Thyroid gland (tissue), 4 donors: ENCODE measurements around the gene PRKAB1. TPM values are rescaled to one million over a fixed set of nuclear protein-coding genes. Genes with fewer than 3 reads are reported as not detected.

Experiments used
- DNase-seq, 2 donors: peaks; one replicate each; pipeline ENCODE4 v3.0.0-alpha.2; 2019
- H3K27ac ChIP-seq, 3 donors: fragments of 200-600 bp; sonication (generic); 1 replicate in 2 of 3; 2 replicates in 1 of 3; pipeline ENCODE4 v1.5.1; 2016 to 2019; ENCODE audit warnings: mild to moderate bottlenecking in 1 of 3, moderate library complexity in 1 of 3
- H3K27me3 ChIP-seq: fragments of 200-600 bp; sonication (generic); one replicate; pipeline ENCODE4 v1.5.1; 2019
- H3K36me3 ChIP-seq, 2 donors: fragments of 200-600 bp; sonication (generic); one replicate each; pipeline ENCODE4 v1.5.1; 2016 to 2019
- H3K4me1 ChIP-seq, 2 donors: fragments of 200-600 bp; sonication (generic); one replicate each; pipeline ENCODE4 v1.5.1; 2017 to 2019
- H3K4me3 ChIP-seq, 3 donors: fragments of 200-600 bp; sonication (generic); replicated peaks in 1 of 3; 1 replicate in 2 of 3; 2 replicates in 1 of 3; pipeline ENCODE4 v1.5.1; 2016; ENCODE audit warnings: mild to moderate bottlenecking in 1 of 3
- H3K9me3 ChIP-seq: fragments of 200-600 bp; sonication (generic); one replicate; pipeline ENCODE4 v1.5.1; 2017
- CTCF ChIP-seq, 6 experiments: fragments of 200-600 bp in 3 of 6; fragments of 450-650 bp in 3 of 6; sonication (generic) in 3 of 6; IDR thresholded peaks; one replicate each; pipeline ENCODE4 v1.5.1; 2016 to 2019; ENCODE audit warnings: antibody characterized with exemption in 6 of 6, mild to moderate bottlenecking in 2 of 6, inconsistent platforms in 1 of 6, moderate library complexity in 1 of 6
- POLR2A ChIP-seq, 2 donors: fragments of 450-650 bp; IDR thresholded peaks; one replicate each; pipeline ENCODE4 v1.6.1; 2017; ENCODE audit warnings: antibody characterized with exemption in 2 of 2, mild to moderate bottlenecking in 2 of 2, moderate library complexity in 1 of 2
- WGBS, 2 donors: methylation state at CpG; one replicate each; pipeline ENCODE4 v1.1.5; 2017; 5-methylcytosine and 5-hydroxymethylcytosine counted together
- intact Hi-C: fragments of 100-400 bp; cut with DNase I; formaldehyde crosslinking; loops from one replicate; pipeline ENCODE4 v1.15.1; 2023
- total RNA-seq, 4 donors: library from RNA; depleted of rRNA; stranded (reverse); fragments of >200 nt; gene quantifications; one replicate each; pipeline ENCODE4 v1.2.3, GENCODE V29; 2016

Gene PRKAB1
- total RNA-seq, 4 donors from 2014 or later: 22.5 to 197 (median 32.3) TPM

GRCh38 chr12:119661882-119662281 lies 6.1 kb upstream of the PRKAB1 start:
- H3K27me3 ChIP-seq: no peaks in the 10 kb centered on the region
- DNase-seq: no peak
- 62% methylated on average over 4 of the region's 4 CpGs for WGBS, 2 donors
- no peaks in the 10 kb centered on the region for H3K36me3 ChIP-seq
- H3K27ac ChIP-seq: no peak overlapping the region
- H3K4me1 ChIP-seq: peaks cover under 1 to 2% of the 10 kb centered on the region in 2 donors
- no peak overlapping the region for H3K4me3 ChIP-seq
- H3K9me3 ChIP-seq: no peaks in the 10 kb centered on the region
- TF ChIP-seq CTCF (IDR thresholded peaks at IDR 0.05) (no peak), POLR2A (IDR thresholded peaks at IDR 0.05) (no peak)
- intact Hi-C loops: loop anchor here (5.0 kb wide), 1 partner anchor 120 kb away; no protein-coding TSS in a partner anchor

GRCh38 chr12:119664642-119665041 lies 3.3 kb upstream of the PRKAB1 start:
- H3K27ac ChIP-seq: no peak overlapping the region
- H3K4me3 ChIP-seq: no peak overlapping the region
- peaks cover 8 to 15% of the 10 kb centered on the region in 2 donors for H3K4me1 ChIP-seq
- no peaks in the 10 kb centered on the region for H3K27me3 ChIP-seq
- no peak for DNase-seq
- intact Hi-C loops: loop anchor here (5.0 kb wide), 1 partner anchor 118 kb away; no protein-coding TSS in a partner anchor
- no peaks in the 10 kb centered on the region for H3K9me3 ChIP-seq
- no peaks in the 10 kb centered on the region for H3K36me3 ChIP-seq
- no peak for TF ChIP-seq CTCF (IDR thresholded peaks at IDR 0.05)
- no peak for TF ChIP-seq POLR2A (IDR thresholded peaks at IDR 0.05)
- 91 to 100% methylated on average over 1 of the region's 1 CpG for WGBS, 2 donors

GRCh38 chr12:119665164-119665929 lies 2.6 kb upstream of the PRKAB1 start:
- peaks cover 15 to 16% of the 10 kb centered on the region in 2 donors for H3K4me1 ChIP-seq
- intact Hi-C loops: no loop called here
- 94% methylated on average over 4 of the region's 4 CpGs for whole genome bisulfite sequencing, 2 donors
- no peaks in the 10 kb centered on the region for H3K9me3 ChIP-seq
- no peak for TF ChIP-seq CTCF (IDR thresholded peaks at IDR 0.05)
- TF ChIP-seq POLR2A (IDR thresholded peaks at IDR 0.05): no peak
- H3K36me3 ChIP-seq: no peaks in the 10 kb centered on the region
- no peaks in the 10 kb centered on the region for H3K27me3 ChIP-seq
- no peak for DNase-seq
- no peak overlapping the region for H3K4me3 ChIP-seq
- no peak overlapping the region for H3K27ac ChIP-seq

- Histone ChIP-seq H3K9me3 (no peaks in the 10 kb centered on the region), H3K4me3 (no peak overlapping the region), H3K27ac (no peak overlapping the region), H3K4me1 (peaks cover 15 to 22% of the 10 kb centered on the region in 2 donors), H3K36me3 (no peaks in the 10 kb centered on the region), H3K27me3 (no peaks in the 10 kb centered on the region)
- intact Hi-C loops: no loop called here
- no peak for DNase-seq
- 75 to 90% methylated on average over 2 of the region's 2 CpGs for WGBS, 2 donors
- no peak for TF ChIP-seq CTCF (IDR thresholded peaks at IDR 0.05)
- no peak for TF ChIP-seq POLR2A (IDR thresholded peaks at IDR 0.05)
Measured at GRCh38 chr12:119666226-119666795, 1.6 kb upstream of the PRKAB1 start.
